ENCODE results near the gene KIDINS220. TPM values are rescaled to one million over a fixed set of nuclear protein-coding genes. Genes with fewer than 3 reads are reported as not detected.

The KIDINS220 gene
- total and polyA plus RNA-seq, 2 of the 13 experiments (the other 11 are each of a cell fraction or from before 2014, with no cell fraction given), result 25.2 to 32.3 TPM

- TF ChIP-seq ZFP90 (CRISPR knock-in tag; IDR thresholded peaks at IDR 0.05; ENCODE audit: borderline replicate concordance) (no peak), ZFP82 (CRISPR knock-in tag; IDR thresholded peaks at IDR 0.05; ENCODE audit: borderline replicate concordance) (no peak), WIZ (CRISPR knock-in tag; IDR thresholded peaks at IDR 0.05) (no peak), ZNF672 (CRISPR knock-in tag; IDR thresholded peaks at IDR 0.05) (no peak), ZBTB43 (CRISPR knock-in tag; conservative IDR thresholded peaks at IDR 0.05) (no peak), HOXD1 (CRISPR knock-in tag; IDR thresholded peaks at IDR 0.05) (no peak), ZNF83 (CRISPR knock-in tag; IDR thresholded peaks at IDR 0.05; ENCODE audit: borderline replicate concordance) (no peak)
These were observed 116.0 kb downstream of the KIDINS220 start (continued) for GRCh38 chr2:8721410-8721809.

GRCh38 chr2:8720741-8721140, 116.7 kb downstream of the KIDINS220 start:
- DNase-seq (ENCODE audit: low spot score) (no peak), FAIRE-seq (no peak), ATAC-seq (no peak)
- H4K20me1 ChIP-seq (ENCODE audit: insufficient read depth, low read length), result no peaks in the 10 kb centered on the region
- no peak overlapping the region for H3K4me3 ChIP-seq (replicated peaks in 1 of 3; ENCODE audit: insufficient read depth in 1 of 3, low read depth in 2 of 3, low read length in 3 of 3)
- H3K4me2 ChIP-seq (ENCODE audit: low read depth, low read length), result no peak overlapping the region
- H2AFZ ChIP-seq (ENCODE audit: low read length), result no peak overlapping the region
- POLR2A ChIA-PET, result no interaction called here
- H3K9me3 ChIP-seq (ENCODE audit: low read length), result 0 out of 2 replicates have a peak, but pooled peaks cover 4% of the 10 kb centered on the region
- CTCF ChIA-PET (ENCODE audit: low intra/inter-chr PET ratio, low total read pairs), result no interaction called here
- H3K9ac ChIP-seq (ENCODE audit: insufficient read depth, low read depth, low read length), result no peak overlapping the region
- H3K4me1 ChIP-seq (ENCODE audit: insufficient read depth, low read length), result peaks cover 10% of the 10 kb centered on the region; the same call in 1 of the 2 replicates
- TF ChIP-seq ZNF776 (CRISPR knock-in tag; IDR thresholded peaks at IDR 0.05) (no peak), ZNF280D (CRISPR knock-in tag; IDR thresholded peaks at IDR 0.05) (no peak), KLF12 (CRISPR knock-in tag; IDR thresholded peaks at IDR 0.05; ENCODE audit: borderline replicate concordance) (no peak), SALL2 (CRISPR knock-in tag; IDR thresholded peaks at IDR 0.05) (no peak), ELF3 (CRISPR knock-in tag; IDR thresholded peaks at IDR 0.05) (no peak), ZNF136 (CRISPR knock-in tag; IDR thresholded peaks at IDR 0.05; ENCODE audit: low read depth) (no peak), HDAC6 (IDR thresholded peaks at IDR 0.05; ENCODE audit: low read depth, low read length) (no peak), ZFP41 (CRISPR knock-in tag; IDR thresholded peaks at IDR 0.05; ENCODE audit: borderline replicate concordance) (no peak), SMAD3 (CRISPR knock-in tag; IDR thresholded peaks at IDR 0.05) (no peak), GATA4 (IDR thresholded peaks at IDR 0.05; ENCODE audit: borderline replicate concordance, low read depth) (no peak)
- in situ Hi-C loops (cut with HindIII; ENCODE audit: extremely low pct_ligation_motif_present, low pct_unique_long_range_greater_than_20kb) (no loop called here), intact Hi-C loops (cut with micrococcal nuclease; ENCODE audit: unreplicated experiment) (no loop called here)
- BruUV-seq (replicated peaks), result no TSS peak
- no peaks in the 10 kb centered on the region for H3K79me2 ChIP-seq (ENCODE audit: insufficient read depth, low read length)
- no peaks in the 10 kb centered on the region for H3K36me3 ChIP-seq (replicated peaks in 1 of 2; ENCODE audit: control insufficient read depth in 1 of 2, insufficient read depth in 2 of 2, low read length in 2 of 2)
- 28% methylated on average over 3 of the region's 3 CpGs for WGBS (ENCODE audit: low lambda C conversion rate)
- H3K27me3 ChIP-seq (ENCODE audit: control insufficient read depth in 1 of 2, insufficient read depth in 2 of 2, low read length in 2 of 2), result peaks cover 0 to 3% of the 10 kb centered on the region in 2 experiments; a peak in 1 of 5 replicates
- no peak overlapping the region for H3K27ac ChIP-seq (ENCODE audit: extremely low read length, insufficient read depth, low read length)

All from HepG2 (cell line).